Upper lobe of left lung (tissue), 4 donors: ENCODE results near the gene LRRC3C.

Experiments
- POLR2AphosphoS5 ChIP-seq, 2 donors: sonication (generic); formaldehyde crosslinking; IDR thresholded peaks; one replicate each; pipeline ENCODE4 v1.5.1; 2017; ENCODE audit warnings: antibody characterized with exemption in 2 of 2
- TF ChIP-seq, protein P1 (sequence below), 6 experiments: fragments of 450-650 bp in 4 of 6; fragments of 200-600 bp in 2 of 6; sonication (generic) in 2 of 6; IDR thresholded peaks; one replicate each; pipeline ENCODE4 v1.5.1; 2016 to 2019; ENCODE audit warnings: antibody characterized with exemption in 6 of 6

DNA sequence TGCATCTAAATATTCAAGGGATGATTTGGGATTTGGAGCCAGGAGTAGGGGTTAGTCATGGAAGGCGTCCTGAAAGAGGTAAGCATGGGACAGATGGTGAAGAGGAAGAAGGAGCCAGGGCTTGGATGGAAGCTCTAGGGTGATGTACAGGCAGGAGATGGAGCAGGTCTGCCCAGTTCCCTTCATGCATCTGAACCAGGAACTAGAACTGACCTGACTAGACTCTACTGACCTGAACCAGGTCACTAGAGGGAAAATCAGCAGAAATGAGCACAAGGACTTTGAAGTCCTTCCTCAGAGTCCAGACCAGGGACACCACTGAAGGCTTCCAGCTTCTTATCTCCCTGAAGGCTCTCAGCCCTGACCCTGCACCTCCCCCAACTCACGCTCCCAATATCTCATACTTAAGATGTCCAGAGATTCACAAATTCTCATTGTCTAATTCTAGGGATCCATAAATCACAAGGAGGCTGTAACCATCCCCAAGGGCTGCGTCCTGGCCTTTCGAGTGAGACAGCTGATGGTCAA is 43.6 kb downstream of the LRRC3C start:
- TF ChIP-seq POLR2AphosphoS5 (IDR thresholded peaks at IDR 0.05), result no peak
- TF ChIP-seq, protein P1, sequence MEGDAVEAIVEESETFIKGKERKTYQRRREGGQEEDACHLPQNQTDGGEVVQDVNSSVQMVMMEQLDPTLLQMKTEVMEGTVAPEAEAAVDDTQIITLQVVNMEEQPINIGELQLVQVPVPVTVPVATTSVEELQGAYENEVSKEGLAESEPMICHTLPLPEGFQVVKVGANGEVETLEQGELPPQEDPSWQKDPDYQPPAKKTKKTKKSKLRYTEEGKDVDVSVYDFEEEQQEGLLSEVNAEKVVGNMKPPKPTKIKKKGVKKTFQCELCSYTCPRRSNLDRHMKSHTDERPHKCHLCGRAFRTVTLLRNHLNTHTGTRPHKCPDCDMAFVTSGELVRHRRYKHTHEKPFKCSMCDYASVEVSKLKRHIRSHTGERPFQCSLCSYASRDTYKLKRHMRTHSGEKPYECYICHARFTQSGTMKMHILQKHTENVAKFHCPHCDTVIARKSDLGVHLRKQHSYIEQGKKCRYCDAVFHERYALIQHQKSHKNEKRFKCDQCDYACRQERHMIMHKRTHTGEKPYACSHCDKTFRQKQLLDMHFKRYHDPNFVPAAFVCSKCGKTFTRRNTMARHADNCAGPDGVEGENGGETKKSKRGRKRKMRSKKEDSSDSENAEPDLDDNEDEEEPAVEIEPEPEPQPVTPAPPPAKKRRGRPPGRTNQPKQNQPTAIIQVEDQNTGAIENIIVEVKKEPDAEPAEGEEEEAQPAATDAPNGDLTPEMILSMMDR (IDR thresholded peaks at IDR 0.05), result no peak
